Endothelial cell of umbilical vein (primary cell): Measurements from ENCODE around the gene CEP72. TPM values are rescaled to one million over a fixed set of nuclear protein-coding genes. Genes with fewer than 3 reads are reported as not detected.

Experiments
- BruUV-seq: library from RNA; stranded (reverse); fragments of 400-500 nt; replicated peaks from 2 replicates; lab custom pipeline; 2021; lab: Mats Ljungman, UMichigan
- CTCF ChIA-PET: fragments of 300-600, 350-600 bp; sonication (Branson Sonifier 250); formaldehyde crosslinking; loops from one replicate; lab custom pipeline; 2021; ENCODE audit warnings: antibody characterized with exemption, inconsistent platforms; lab: Charles Lee
- POLR2A ChIA-PET: fragments of 300-600, 350-600 bp; sonication (Branson Sonifier 250); formaldehyde crosslinking; loops from one replicate; lab custom pipeline; 2021; ENCODE audit warnings: antibody characterized with exemption, inconsistent platforms; lab: Charles Lee
- DNase-seq: peaks from one replicate; pipeline ENCODE4 v3.0.0-alpha.2; 2011; ENCODE audit warnings: low read depth, low spot score
- FAIRE-seq: peaks from 2 replicates; lab custom pipeline; 2011; peaks lifted over from hg19 to GRCh38; lab: Jason Lieb, UNC
- H2AFZ ChIP-seq: 2 replicates; pipeline ENCODE4 v1.6.0; 2012; ENCODE audit warnings: low read depth, low read length, control low read depth, inconsistent platforms
- H3K27ac ChIP-seq: 2 replicates; pipeline ENCODE4 v1.5.1; 2011; ENCODE audit warnings: low read depth, mild to moderate bottlenecking, control low read depth, low read length, moderate library complexity; ENCODE audit not compliant: insufficient read depth
- H3K27me3 ChIP-seq, 2 experiments: 2 replicates each; pipeline versions ENCODE4 v1.6.0 to v1.6.1; 2011; ENCODE audit warnings: low read length in 2 of 2, mixed read lengths in 1 of 2; ENCODE audit not compliant: control insufficient read depth in 2 of 2, insufficient read depth in 2 of 2
- H3K36me3 ChIP-seq, 2 experiments: 2 replicates in 1 of 2; 3 replicates in 1 of 2; pipeline ENCODE4 v1.5.1; 2011; ENCODE audit warnings: low read length in 2 of 2, mild to moderate bottlenecking in 1 of 2, moderate library complexity in 1 of 2; ENCODE audit not compliant: control insufficient read depth in 2 of 2, insufficient read depth in 2 of 2; ENCODE audit errors: extremely low read depth in 1 of 2
- H3K4me1 ChIP-seq: 3 replicates; pipeline ENCODE4 v1.5.1; 2011; ENCODE audit warnings: mild to moderate bottlenecking, low read length; ENCODE audit not compliant: control insufficient read depth, insufficient read depth; ENCODE audit errors: extremely low read depth
- H3K4me2 ChIP-seq: 2 replicates; pipeline ENCODE4 v1.6.1; 2011; ENCODE audit warnings: low read length, control low read depth, mixed read lengths; ENCODE audit not compliant: insufficient read depth
- H3K4me3 ChIP-seq, 3 experiments: fragments of 200-600 bp in 1 of 3; sonication (generic), shearing (Covaris generic) in 1 of 3; replicated peaks in 1 of 3; 2 replicates each; pipeline ENCODE4 v1.5.1; 2011 to 2016; ENCODE audit warnings: control low read depth in 3 of 3, low read length in 3 of 3, mild to moderate bottlenecking in 2 of 3, inconsistent platforms in 1 of 3, low read depth in 1 of 3, moderate library complexity in 1 of 3; ENCODE audit not compliant: insufficient read depth in 1 of 3
- H3K79me2 ChIP-seq: 2 replicates; pipeline ENCODE4 v1.6.0; 2012; ENCODE audit warnings: low read length, inconsistent platforms; ENCODE audit not compliant: control insufficient read depth, insufficient read depth
- H3K9ac ChIP-seq: replicated peaks from 2 replicates; pipeline ENCODE3; 2011; ENCODE audit warnings: low read length, control low read depth; ENCODE audit not compliant: insufficient read depth; ENCODE audit errors: extremely low read depth
- H3K9me1 ChIP-seq: replicated peaks from 3 replicates; pipeline ENCODE4 v1.6.0; 2011; ENCODE audit warnings: mild to moderate bottlenecking, low read length; ENCODE audit not compliant: control insufficient read depth, insufficient read depth; ENCODE audit errors: extremely low read depth
- H3K9me3 ChIP-seq: replicated peaks from 2 replicates; pipeline ENCODE4 v1.5.1; 2012; ENCODE audit warnings: low read length, inconsistent platforms; ENCODE audit not compliant: control insufficient read depth, insufficient read depth
- H4K20me1 ChIP-seq: replicated peaks from 2 replicates; pipeline ENCODE3; 2011; ENCODE audit warnings: mild to moderate bottlenecking, low read length; ENCODE audit not compliant: control insufficient read depth, insufficient read depth; ENCODE audit errors: extremely low read depth
- EZH2 ChIP-seq: IDR thresholded peaks from 2 replicates; pipeline ENCODE4 v1.6.1; 2012; ENCODE audit warnings: borderline replicate concordance, low read depth, mild to moderate bottlenecking, moderate library complexity, low read length, inconsistent platforms; ENCODE audit not compliant: severe bottlenecking
- FOS ChIP-seq: IDR thresholded peaks from 2 replicates; pipeline ENCODE4 v1.6.1; 2011; ENCODE audit warnings: mild to moderate bottlenecking, low read length, moderate library complexity, borderline replicate concordance; ENCODE audit not compliant: insufficient read depth
- GATA2 ChIP-seq: IDR thresholded peaks from 2 replicates; pipeline ENCODE4 v1.7.0; 2011; ENCODE audit warnings: low read depth, mild to moderate bottlenecking, moderate library complexity, mixed read lengths, low read length; ENCODE audit not compliant: insufficient read length, insufficient read depth
- JUN ChIP-seq: IDR thresholded peaks from 2 replicates; pipeline ENCODE4 v1.6.1; 2011; ENCODE audit warnings: borderline replicate concordance, low read depth; ENCODE audit not compliant: insufficient read length, insufficient read depth
- MYC ChIP-seq: IDR thresholded peaks from one replicate; pipeline ENCODE4 v1.6.1; 2011; ENCODE audit warnings: mild to moderate bottlenecking, low read depth, low read length
- POLR2A ChIP-seq: IDR thresholded peaks from 2 replicates; pipeline ENCODE4 v1.6.1; 2012; ENCODE audit warnings: low read depth, mild to moderate bottlenecking, control low read depth, low read length
- POLR2AphosphoS5 ChIP-seq: IDR thresholded peaks from 2 replicates; pipeline ENCODE4 v1.6.1; 2012; ENCODE audit warnings: low read depth, mild to moderate bottlenecking, control low read depth, low read length, moderate library complexity; ENCODE audit not compliant: insufficient read depth
- dilution Hi-C: fragments of 300-500 bp; cut with MboI; formaldehyde crosslinking; loops from one replicate; pipeline ENCODE4 v1.15.0; 2019; ENCODE audit warnings: low sequenced_read_pairs; ENCODE audit not compliant: extremely low pct_ligation_motif_present
- intact Hi-C: fragments of 100-400 bp; cut with micrococcal nuclease; formaldehyde crosslinking; loops from one replicate; pipeline ENCODE4 v1.10.0; 2022
- polyA plus RNA-seq, 4 experiments: library from polyadenylated mRNA; depleted of rRNA in 3 of 4; stranded (reverse) in 3 of 4; unstranded in 1 of 4; fragments of >200 nt; gene quantifications; 2 replicates each; pipeline versions ENCODE4 v1.2.1 to v1.2.3, GENCODE V29; 2011 to 2012; ENCODE audit warnings: missing spikeins in 1 of 4
- total RNA-seq: library from RNA; stranded (reverse); gene quantifications from 2 replicates; pipeline ENCODE4 v1.2.3, GENCODE V29; 2021
- TF ChIP-seq, protein P1 (sequence below), 2 donors: IDR thresholded peaks; 1 replicate in 1 of 2; 2 replicates in 1 of 2; pipeline ENCODE4 v1.5.1; 2011; ENCODE audit warnings: low read length in 2 of 2, mild to moderate bottlenecking in 2 of 2, moderate library complexity in 2 of 2, control low read depth in 1 of 2, inconsistent platforms in 1 of 2, low read depth in 1 of 2; ENCODE audit not compliant: insufficient read depth in 1 of 2; ENCODE audit errors: extremely low read depth in 1 of 2
- TF ChIP-seq, protein P2 (sequence below): IDR thresholded peaks from 2 replicates; pipeline ENCODE4 v1.6.1; 2011; ENCODE audit not compliant: insufficient read depth, insufficient read length

Gene CEP72
- total and polyA plus RNA-seq, 2 donors (not counting 3 experiments of a cell fraction or from before 2014, with no cell fraction given): 2.9 to 9.5 TPM

DNA sequence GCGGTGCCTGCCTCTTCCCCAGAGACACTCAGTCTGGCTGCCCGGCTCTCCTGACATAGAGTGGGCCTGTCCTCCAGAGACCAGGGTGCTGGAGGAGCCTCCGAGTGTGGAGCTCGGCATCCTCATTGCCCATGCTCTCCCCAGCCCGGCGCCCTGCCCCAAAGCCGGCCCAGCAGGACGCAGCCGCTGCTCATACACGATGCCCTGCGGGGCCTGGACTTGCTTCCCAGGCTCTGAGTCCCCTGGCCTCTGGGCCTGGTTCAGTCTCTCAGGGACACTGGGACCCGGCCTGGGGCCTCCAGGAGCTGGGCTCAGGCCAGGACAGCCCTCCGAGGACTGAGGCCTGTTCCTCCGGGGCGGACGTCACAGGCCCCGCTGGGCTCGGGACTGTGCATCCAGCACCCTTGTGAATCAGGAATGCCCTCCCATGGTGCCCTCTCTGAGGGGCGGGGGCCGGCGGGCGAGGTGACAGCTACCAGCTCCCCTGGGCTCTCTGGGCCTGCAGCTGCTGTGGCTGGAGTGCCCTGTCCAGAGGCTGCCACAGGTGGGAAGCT, 57.8 kb downstream of the CEP72 start:
- H3K9me1 ChIP-seq: no peaks in the 10 kb centered on the region
- TF ChIP-seq, protein P1, sequence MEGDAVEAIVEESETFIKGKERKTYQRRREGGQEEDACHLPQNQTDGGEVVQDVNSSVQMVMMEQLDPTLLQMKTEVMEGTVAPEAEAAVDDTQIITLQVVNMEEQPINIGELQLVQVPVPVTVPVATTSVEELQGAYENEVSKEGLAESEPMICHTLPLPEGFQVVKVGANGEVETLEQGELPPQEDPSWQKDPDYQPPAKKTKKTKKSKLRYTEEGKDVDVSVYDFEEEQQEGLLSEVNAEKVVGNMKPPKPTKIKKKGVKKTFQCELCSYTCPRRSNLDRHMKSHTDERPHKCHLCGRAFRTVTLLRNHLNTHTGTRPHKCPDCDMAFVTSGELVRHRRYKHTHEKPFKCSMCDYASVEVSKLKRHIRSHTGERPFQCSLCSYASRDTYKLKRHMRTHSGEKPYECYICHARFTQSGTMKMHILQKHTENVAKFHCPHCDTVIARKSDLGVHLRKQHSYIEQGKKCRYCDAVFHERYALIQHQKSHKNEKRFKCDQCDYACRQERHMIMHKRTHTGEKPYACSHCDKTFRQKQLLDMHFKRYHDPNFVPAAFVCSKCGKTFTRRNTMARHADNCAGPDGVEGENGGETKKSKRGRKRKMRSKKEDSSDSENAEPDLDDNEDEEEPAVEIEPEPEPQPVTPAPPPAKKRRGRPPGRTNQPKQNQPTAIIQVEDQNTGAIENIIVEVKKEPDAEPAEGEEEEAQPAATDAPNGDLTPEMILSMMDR (IDR thresholded peaks at IDR 0.05; ENCODE audit: extremely low read depth in 1 of 2, insufficient read depth in 1 of 2, low read depth in 1 of 2, low read length in 2 of 2): no peak
- TF ChIP-seq FOS: no peak
- no peak for TF ChIP-seq GATA2
- TF ChIP-seq, protein P2, sequence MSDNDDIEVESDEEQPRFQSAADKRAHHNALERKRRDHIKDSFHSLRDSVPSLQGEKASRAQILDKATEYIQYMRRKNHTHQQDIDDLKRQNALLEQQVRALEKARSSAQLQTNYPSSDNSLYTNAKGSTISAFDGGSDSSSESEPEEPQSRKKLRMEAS: no peak
- no peak for TF ChIP-seq JUN
- TF ChIP-seq EZH2: no peak
- no peak for TF ChIP-seq MYC
- TF ChIP-seq POLR2A: no peak
- no peak for TF ChIP-seq POLR2AphosphoS5
- H3K4me2 ChIP-seq: no peak overlapping the region
- H4K20me1 ChIP-seq: no peaks in the 10 kb centered on the region
- dilution Hi-C loops (no loop called here), intact Hi-C loops (loop anchor here (2.0 to 10.0 kb wide), 2 partner anchors 233 to 355 kb away; no protein-coding TSS in a partner anchor)
- H3K9ac ChIP-seq: no peak overlapping the region
- POLR2A ChIA-PET: no interaction called here
- no peaks in the 10 kb centered on the region for H3K36me3 ChIP-seq
- no peak overlapping the region for H2AFZ ChIP-seq
- no peaks in the 10 kb centered on the region for H3K4me1 ChIP-seq
- CTCF ChIA-PET: interaction anchor here (0.6 to 6.0 kb wide), 10 partner anchors 9 to 975 kb away, joined by 3 to 101 read pairs (median 4); partner anchors contain the start of genes BRD9 and TRIP13
- H3K4me3 ChIP-seq: no peak overlapping the region
- FAIRE-seq: no peak
- no peak for DNase-seq
- H3K27ac ChIP-seq: no peak overlapping the region
- H3K27me3 ChIP-seq: no peaks in the 10 kb centered on the region
- no peaks in the 10 kb centered on the region for H3K79me2 ChIP-seq
- no TSS peak for BruUV-seq
- H3K9me3 ChIP-seq: no peaks in the 10 kb centered on the region
